Measurements from ENCODE around the gene MAPK7.

MAPK7 gene

GRCh38 chr17:19343256-19343630 is 35.1 kb upstream of the MAPK7 start:
- no peak for DNase-seq (ENCODE audit: low read depth)
- TF ChIP-seq CTCF (conservative IDR thresholded peaks at IDR 0.05; ENCODE audit: low read depth, low read length) = no peak
- H3K4me3 ChIP-seq (ENCODE audit: low read length) = no peak overlapping the region

- H3K4me3 ChIP-seq (ENCODE audit: low read length) = no peak overlapping the region
- TF ChIP-seq CTCF (conservative IDR thresholded peaks at IDR 0.05; ENCODE audit: low read depth, low read length) = no peak
- DNase-seq (ENCODE audit: low read depth) = no peak
Observed at GRCh38 chr17:19343671-19344151, 34.6 kb upstream of the MAPK7 start.

GRCh38 chr17:19344311-19345066 is 33.8 kb upstream of the MAPK7 start:
- no peak for TF ChIP-seq CTCF (conservative IDR thresholded peaks at IDR 0.05; ENCODE audit: low read depth, low read length)
- H3K4me3 ChIP-seq (ENCODE audit: low read length) = no peak overlapping the region
- no peak for DNase-seq (ENCODE audit: low read depth)

GRCh38 chr17:19345067-19345460 is 33.2 kb upstream of the MAPK7 start:
- no peak for TF ChIP-seq CTCF (conservative IDR thresholded peaks at IDR 0.05; ENCODE audit: low read depth, low read length)
- no peak for DNase-seq (ENCODE audit: low read depth)
- no peak overlapping the region for H3K4me3 ChIP-seq (ENCODE audit: low read length)

- H3K4me3 ChIP-seq (ENCODE audit: low read length) = no peak overlapping the region
- no peak for TF ChIP-seq CTCF (conservative IDR thresholded peaks at IDR 0.05; ENCODE audit: low read depth, low read length)
- no peak for DNase-seq (ENCODE audit: low read depth)
Observed at GRCh38 chr17:19345486-19346350, 32.6 kb upstream of the MAPK7 start.

GRCh38 chr17:19346351-19347255 is 31.7 kb upstream of the MAPK7 start:
- TF ChIP-seq CTCF (conservative IDR thresholded peaks at IDR 0.05; ENCODE audit: low read depth, low read length) = no peak
- H3K4me3 ChIP-seq (ENCODE audit: low read length) = no peak overlapping the region
- DNase-seq (ENCODE audit: low read depth) = no peak
